Sigmoid colon (tissue), 4 donors: ENCODE data around the gene NDFIP1.

Experiments used
- CTCF ChIP-seq, 4 experiments: fragments of 450-650 bp in 3 of 4; fragments of 200-600 bp in 1 of 4; IDR thresholded peaks; one replicate each; pipeline ENCODE4 v1.5.1; 2016 to 2019; ENCODE audit warnings: antibody characterized with exemption in 4 of 4, mild to moderate bottlenecking in 3 of 4, moderate library complexity in 2 of 4
- POLR2A ChIP-seq, 2 donors: fragments of 450-650 bp; IDR thresholded peaks; one replicate each; pipeline ENCODE4 v1.6.1; 2016; ENCODE audit warnings: antibody characterized with exemption in 2 of 2, mild to moderate bottlenecking in 2 of 2, moderate library complexity in 2 of 2
- POLR2AphosphoS5 ChIP-seq, 4 donors: sonication (generic); formaldehyde crosslinking; IDR thresholded peaks; one replicate each; pipeline ENCODE4 v1.6.1; 2017; ENCODE audit warnings: antibody characterized with exemption in 4 of 4

DNA sequence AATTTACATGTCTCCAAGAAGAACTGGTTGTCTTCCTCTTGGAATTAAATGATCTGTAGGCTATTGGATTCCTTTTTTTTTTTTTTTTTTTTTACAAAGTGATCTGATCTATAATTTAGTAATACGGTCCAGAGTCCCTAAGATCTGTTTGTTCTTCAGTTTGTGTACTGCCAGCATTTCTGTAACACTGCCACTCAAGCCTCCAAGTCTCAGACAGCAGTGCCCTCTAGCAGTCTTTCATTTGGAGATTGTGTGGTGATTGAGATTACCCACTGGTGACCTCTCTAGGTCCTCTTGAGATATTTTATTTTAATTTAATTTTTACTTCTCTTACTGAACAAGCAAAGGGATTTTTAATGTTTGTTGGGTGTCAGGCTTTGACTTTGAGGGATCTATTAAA, 40.8 kb downstream of the NDFIP1 start:
- TF ChIP-seq CTCF (IDR thresholded peaks at IDR 0.05): no peak
- no peak for TF ChIP-seq POLR2A (IDR thresholded peaks at IDR 0.05)
- no peak for TF ChIP-seq POLR2AphosphoS5 (IDR thresholded peaks at IDR 0.05)
